ENCODE results near the gene ZNF837.
"Not testable (repeated sequence)": the region's sequence is repeated elsewhere in the genome, so short reads cannot be mapped to it uniquely, and the experiment has no call there.

ZNF837 gene

DNA sequence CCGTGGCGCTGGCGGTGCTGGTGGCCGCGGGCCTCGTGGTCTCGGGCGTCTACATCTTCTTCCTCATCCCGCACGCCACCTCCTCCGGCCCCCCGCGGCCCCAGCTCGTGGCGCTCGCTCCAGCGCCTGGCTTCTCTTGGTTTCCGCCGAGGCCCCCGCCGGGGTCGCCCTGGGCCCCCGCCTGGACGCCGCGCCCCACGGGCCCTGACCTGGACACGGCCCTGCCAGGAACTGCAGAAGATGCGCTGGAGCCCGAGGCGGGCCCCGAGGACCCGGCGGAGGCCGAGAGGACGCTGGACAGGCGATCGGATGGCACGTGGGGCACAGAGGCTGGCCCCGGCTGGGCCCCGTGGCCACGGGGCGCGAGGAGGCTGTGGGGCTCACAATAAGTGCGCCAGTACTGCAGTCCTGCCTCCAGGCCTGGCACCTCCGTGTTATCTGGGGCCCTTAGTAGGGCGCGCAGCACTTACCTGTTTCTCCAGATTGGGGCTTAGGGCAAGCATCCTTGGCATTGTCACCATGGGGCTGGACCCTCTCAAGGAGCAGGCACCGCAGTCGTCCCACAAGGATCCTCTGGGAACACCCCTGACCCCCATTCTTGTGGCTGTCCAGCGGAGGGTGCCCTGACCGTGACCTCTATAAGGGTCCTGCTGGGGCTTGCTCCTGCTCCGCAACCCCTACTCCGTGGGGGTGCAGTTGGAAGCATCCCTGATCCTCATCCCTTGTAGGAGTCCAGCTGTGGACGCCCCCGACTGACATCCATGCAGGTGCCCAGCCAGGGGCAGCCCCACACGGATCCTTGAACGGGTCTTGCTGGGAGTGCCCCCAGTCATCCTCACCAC, 16.1 kb upstream of the ZNF837 start:
- DNase-seq (ENCODE audit: low read depth in 2 of 2) = no peak

DNA sequence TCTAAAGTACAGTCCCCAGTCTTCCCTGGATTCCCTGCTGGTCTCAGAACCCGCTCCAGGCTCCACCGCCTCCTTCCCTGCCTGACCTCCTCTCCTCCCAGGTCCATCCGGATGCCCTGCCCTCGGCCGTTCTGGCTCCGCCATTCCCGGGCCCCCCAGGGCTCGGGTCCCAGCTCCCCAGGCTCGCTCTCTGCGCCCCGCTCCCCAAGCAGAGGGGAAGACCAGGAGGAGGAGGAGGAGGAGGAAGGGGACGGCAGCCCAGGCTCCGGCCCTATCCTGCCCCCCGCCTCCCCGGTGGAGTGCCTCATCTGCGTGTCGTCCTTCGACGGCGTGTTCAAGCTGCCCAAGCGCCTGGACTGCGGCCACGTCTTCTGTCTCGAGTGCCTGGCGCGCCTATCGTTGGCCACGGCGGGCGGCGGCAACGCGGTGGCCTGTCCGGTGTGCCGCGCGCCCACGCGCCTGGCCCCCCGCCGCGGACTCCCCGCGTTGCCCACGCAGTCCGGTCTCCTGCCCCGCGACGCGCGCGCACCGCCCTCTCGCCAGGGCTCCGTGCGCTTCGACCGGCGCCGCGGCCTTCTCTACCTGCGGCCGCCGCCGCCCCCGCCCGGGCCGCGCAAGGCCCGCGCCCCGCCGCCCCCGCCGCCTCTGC, 15.3 kb upstream of the ZNF837 start:
- no peak for DNase-seq (ENCODE audit: low read depth in 2 of 2)

DNA sequence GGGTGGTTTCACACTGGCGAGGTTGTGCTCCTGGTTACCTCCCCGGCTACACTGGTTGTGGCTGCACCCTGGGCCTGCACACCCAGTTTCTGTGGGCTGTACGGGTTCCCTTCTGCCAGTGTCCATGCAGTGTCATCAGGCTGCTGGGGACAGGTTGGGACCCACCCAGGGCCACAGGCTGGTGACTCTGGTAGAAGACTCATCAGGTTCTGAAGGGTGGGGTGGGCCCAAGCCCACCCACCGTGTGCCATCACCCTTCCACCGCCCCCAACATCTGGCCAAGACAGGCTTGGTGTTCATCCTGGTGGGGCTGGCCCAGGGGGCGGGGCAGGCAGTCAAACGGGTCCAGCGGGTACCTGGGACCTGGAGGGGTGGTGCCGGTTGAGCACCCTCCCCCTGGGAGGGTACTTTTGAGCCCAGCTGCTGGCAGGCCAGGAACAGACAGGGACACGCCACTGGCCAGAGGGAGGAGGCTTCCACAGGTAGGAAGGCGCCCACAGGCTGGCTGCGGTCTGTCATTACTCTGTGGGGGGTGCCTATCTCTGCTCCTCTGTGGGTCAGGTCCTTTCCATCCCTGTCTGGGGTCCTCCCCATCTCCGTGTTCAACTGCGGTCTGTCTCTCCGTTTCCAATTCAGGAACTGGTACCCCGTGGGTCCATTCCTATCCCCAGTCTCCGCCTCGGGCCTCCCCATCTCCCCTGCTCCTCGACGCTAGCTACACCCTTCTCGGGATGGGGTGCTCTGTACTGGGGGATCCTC, 14.6 kb upstream of the ZNF837 start, which contains the start of gene RNF225:
Gene RNF225, plus strand, starts transcription at position 437 of the 759 bp plus-strand sequence. CDS start 434 bp downstream, outside the sequence.
- DNase-seq (ENCODE audit: low read depth in 2 of 2) = no peak

DNA sequence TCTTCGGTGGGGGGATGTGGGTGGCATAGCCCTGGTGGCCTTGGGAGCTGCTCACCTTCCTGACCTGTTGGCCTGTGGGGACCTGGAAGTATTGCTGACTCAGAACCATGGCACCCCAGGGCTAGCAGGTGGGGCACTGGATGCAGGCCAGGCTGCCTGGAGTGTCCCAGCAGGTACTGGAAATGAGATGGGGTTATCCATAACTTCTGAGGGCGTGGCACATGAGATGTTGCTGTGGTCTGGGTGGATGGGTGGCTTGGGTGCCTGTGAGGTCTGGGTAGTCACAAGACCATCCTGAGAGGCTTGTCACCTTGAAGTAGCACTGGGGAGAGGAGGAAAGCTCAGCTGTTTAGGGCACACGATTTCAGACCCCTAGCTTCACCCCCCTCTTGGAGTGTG, 14.0 kb upstream of the ZNF837 start:
- no peak for DNase-seq (ENCODE audit: low read depth in 2 of 2)

DNA sequence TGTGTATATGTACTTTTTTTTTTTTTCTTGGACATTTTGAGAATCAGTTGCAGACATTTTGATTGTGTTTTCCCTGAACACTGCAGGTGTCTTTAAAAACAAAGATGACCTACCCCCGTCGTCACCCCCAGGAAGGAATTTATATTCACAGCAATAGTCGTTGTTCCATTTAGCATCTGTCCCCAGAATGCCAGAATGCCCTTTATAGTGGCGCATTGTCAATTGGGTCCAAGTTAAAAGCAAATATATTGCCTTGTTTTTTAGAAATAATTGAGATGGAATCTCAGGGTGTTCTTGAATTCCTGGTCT, 12.8 kb upstream of the ZNF837 start:
- DNase-seq (ENCODE audit: low read depth in 2 of 2) = no peak

DNA sequence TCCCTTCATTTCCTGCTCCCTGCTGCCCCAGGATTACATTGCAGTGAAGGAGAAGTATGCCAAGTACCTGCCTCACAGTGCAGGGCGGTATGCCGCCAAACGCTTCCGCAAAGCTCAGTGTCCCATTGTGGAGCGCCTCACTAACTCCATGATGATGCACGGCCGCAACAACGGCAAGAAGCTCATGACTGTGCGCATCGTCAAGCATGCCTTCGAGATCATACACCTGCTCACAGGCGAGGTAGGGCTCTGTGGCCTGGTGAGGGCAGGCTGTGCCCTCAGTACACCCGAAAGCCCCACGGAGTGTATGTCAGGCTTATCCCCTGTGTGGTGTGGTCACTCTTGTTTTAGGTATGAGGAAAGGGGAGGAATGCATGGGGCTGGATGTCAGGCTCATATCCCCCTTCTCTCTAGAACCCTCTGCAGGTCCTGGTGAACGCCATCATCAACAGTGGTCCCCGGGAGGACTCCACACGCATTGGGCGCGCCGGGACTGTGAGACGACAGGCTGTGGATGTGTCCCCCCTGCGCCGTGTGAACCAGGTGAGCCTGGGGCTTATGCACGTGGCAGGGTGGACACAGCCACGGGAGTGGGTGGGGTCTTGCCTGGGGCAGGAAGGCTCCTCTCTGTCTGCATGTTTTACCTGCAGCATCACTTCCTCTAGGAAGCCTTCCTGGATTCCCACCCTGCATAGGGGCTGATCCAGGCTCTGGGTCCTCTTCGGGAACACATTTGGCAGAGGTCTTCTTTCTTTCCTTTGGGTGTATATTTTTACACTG, 12.3 kb upstream of the ZNF837 start:
- DNase-seq (ENCODE audit: low read depth in 2 of 2) = no peak

DNA sequence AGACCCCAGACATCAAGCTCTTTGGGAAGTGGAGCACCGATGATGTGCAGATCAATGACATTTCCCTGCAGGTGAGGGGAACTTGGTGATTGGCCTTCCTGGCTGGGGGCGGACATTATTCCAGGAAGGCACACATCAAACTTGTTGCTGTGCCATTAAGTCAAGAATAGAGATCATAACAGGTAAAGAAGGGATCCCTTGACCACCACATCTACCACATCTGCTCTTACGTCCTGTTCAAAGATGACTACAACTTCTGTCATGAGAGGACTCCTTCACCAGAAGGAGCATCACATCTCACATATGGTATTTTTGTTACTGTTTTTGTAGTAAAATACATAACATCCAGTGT, 7.3 kb upstream of the ZNF837 start:
- no peak for DNase-seq (ENCODE audit: low read depth in 2 of 2)

DNA sequence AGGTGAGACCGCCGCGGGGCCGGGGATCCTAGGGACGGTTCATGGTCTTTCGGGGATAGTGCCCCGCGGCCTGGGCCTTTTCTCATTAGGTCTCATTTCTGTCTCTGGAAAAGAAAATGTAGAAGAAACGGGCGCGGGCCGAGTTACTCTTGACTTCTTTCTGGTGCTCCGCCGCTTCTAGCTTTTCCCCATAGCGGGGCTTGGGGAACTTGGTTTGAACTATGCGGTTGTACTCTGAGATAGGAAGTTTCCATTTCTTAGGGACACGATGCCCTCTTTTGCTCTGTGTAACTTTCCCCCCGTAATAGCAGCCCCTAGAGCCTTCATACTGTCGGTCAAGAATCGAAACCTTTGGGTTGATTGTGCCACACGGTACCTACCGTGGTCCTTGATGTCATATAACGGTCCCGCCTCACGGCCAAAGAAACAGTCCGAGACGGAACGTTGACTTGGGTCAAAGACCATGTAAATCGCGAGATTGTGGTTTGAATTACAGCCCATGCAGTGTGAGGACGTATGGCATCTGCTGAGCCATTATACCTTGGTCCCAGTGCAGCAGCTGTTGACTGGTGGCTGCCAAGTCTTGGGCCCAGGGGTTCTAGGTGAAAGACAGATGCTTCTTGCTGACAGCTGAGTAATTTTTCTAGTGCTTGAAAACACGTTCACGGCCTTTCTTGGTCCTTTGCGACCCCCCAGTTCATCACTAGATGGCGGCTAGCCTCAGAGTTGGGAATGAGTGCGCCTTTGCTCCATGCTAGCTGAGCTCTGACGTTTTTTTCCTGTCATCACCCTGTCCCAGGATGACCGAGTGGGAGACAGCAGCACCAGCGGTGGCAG, 6.7 kb upstream of the ZNF837 start:
- no peak for DNase-seq (ENCODE audit: low read depth in 2 of 2)

DNA sequence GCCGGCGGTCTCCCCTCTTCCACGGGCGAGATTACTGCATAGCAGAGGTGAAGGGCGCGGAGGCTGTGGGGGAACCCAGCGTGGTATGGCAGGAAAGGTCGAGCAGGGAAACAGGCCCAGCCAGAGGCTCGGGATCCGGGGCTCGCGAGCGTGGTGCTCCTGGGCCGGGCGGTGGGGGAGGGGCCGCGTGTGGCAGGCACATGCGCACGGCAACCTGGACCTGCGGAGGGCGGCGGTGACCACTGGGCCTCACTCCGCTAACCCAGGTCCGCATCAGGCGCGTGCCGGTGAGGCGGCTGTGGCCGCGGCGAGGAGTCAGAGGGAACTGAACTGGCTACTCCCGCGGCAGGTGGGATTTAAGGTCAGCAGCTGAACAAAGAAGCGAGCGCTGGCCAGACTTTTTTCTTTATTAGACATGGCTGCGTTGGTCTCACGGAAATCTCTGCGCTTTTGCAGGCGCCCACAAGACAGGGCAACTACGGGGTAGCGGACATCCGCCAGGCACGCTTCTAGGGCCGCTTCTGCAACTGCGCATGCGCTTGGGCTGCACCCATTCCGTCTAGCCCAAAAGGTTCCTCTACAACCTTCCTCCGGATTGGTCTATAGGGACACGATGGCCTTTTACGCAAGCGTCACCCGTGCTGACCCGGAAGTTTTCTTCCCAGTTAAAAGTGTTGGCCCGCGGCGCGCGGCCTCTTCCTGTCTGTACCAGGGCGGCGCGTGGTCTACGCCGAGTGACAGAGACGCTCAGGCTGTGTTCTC, 5.9 kb upstream of the ZNF837 start, which contains the start of gene RPS5:
Gene RPS5, plus strand, starts transcription at position 694 of the 762 bp plus-strand sequence. CDS start 869 bp downstream, outside the sequence.
- peak; percentile 86 to 91 for DNase-seq (ENCODE audit: low read depth in 2 of 2)

DNA sequence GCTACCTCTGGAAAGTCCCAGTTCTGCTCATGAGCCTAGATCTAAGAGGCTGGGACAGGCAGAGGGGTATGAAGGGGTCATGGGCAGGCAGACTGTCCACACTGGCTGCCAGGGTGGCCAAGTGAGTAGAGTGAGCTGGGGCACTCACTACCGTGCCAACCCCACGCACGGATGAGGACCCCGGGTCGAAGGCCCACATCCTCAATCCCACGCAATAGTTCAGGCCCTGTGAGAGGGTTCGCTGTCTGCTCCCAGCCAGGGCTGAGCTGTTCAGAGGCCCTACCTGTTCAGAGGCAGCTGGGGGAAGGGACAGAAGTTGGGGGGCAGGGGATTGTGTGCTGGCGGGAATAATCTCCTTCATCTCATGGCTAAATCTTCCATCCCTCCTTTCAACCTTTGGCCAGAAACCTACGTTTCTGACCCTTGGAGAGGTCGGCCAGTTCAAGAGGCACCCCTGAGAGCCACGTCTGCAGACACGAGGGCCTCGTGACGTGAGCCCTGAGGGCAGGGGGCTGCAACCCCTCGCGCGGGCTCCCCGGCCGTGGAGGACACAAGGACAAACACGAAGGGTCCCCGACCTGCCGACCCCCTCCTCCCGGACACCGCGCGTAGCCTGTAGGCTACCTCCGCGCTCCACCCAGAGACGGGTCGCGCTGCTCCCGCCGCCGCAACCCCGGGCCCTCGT, 5.2 kb upstream of the ZNF837 start:
- DNase-seq (ENCODE audit: low read depth in 2 of 2) = no peak

DNA sequence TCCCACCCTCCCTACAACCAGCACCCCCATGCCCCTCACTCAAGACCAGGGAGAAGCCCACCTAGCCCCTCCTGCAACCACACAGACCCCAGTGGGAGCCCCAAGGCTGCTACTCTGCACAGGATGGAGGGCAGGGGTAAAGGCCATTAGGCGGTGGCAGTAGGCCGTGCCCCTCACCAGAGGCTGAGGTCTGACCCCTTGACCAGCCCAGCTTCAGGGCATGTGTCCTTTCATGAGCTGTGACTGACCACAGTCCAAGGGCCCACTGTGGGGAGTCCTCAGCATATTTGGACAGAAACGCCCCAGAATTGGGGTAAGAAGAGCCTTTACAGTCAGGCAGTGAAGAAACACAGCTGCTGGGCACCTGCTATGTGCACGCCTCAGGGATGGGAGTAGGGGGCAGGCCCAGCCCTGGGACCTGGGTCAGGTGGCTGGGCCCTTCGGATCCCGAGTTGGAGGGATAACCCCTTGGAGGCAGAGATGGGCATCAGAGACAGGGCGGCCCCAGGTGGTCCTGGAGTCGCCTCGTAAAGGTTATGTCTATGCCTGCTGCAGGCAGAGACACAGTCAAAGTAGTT, 4.6 kb upstream of the ZNF837 start:
- DNase-seq (ENCODE audit: low read depth in 2 of 2) = no peak

DNA sequence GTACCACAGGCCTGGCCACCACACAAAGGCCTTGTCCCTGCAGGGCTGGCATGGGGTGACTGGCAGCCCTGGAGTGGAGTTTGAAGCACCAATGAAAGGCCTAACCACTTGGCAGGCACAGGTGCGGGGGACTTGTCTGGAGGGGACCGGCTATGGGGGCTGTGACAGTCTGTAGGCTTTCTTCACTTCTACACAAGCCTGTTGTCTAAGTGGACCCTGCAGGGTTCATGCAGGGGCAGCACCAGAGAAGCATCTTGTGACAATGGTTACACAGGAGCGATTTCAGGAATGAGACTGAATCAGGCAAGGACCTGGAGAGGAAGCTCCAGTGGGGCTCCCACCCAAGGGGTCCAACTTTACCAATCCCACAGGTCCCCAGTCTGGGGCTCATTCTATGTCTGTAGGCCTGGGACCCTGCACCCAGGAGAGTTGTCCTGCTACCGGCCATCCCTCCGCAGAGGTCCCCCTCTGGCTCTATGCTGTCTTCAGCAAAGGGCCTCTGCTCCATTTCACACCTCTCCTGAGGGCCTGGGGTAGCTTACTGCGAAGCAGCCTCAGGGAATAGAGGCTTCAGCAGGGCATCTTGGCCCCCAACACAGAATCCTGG, 2.3 kb upstream of the ZNF837 start:
- no peak for DNase-seq (ENCODE audit: low read depth in 2 of 2)

DNA sequence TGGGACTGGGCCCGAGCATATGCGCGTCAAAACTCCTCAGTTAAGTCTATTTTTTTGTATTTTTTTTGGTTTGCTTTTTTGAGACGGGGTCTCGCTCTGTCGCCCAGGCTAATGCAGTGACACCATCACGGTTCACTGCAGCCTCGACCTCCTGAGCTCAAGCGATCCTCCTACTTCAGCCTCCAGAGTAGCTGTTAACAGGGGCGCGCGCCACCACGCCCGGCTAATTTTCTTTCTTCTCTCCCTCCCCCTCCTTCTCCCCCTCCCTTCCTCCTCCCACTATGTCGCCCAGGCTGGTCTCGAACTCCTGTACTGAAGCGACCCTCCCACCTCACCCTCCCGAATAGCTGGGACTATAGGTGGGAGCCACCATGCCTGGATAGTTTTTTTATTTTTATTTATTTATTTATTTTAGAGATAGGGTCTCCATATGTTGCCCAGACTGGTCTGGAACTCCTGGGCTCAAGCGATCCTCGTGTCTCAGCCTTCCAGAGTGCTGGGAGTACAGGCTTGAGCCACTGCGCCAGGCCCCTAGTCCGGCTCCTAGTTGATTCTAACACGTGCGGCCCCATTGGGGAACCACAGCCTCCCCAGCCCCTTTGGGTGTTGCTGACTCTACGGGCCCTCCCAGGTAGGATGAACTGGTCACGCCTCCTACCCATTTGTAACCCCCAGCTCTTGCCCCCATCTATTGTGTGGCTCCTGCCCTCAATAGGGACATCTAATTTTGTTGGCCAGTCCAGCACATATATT, 806 bp upstream of the ZNF837 start:
- DNase-seq (ENCODE audit: low read depth in 2 of 2) = no peak

DNA sequence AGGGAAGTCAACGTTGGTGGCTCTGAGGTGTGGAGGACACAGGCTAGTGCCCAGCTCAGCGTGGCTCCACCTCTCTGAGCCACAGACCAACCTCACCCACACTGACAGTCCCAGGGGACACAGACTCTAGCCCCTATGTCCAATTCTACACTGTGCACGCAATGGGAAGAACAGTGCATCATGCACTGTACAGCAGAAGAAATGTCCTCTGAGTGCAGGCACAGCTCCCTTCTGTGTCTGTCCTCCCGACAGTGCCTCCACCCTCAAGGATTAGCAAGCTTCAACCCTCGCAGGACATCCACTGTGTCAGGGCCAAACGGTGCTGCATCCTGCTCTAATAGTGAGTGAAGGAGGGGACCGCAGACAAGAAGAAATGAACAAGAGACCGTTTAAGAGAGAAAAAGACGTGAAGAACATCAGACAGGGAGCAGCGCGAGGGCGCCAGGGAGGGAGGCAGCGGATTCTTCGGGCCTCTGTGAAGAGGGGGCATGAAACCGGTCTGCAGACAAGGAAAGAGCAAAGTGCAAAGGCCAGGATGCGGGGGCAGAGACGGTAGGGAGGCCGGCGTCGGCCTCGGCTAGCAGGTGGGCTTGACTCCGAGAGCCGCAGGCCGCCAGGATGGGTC, 681 bp downstream of the ZNF837 start:
- no peak for DNase-seq (ENCODE audit: low read depth in 2 of 2)

DNA sequence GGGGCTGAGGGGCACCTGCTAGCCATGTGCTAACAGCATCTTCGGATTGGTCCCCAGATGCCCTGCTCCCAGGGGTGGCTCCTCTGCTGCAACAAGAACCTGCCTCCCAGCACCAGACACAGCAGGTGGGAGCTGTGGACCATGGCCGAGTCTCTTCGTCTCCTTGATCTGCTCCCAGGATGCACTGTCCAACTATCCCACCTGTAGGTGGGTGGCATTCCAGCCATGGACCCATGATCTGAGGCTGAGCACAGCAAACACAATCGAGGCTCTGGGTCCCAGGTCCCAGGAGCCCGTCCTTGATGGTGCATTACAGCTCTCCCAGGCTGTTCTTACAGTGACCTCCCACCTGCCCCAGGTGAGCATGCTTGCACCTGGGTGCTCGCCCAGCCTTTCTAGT, 1.6 kb downstream of the ZNF837 start:
- DNase-seq (ENCODE audit: low read depth in 2 of 2) = no peak

DNA sequence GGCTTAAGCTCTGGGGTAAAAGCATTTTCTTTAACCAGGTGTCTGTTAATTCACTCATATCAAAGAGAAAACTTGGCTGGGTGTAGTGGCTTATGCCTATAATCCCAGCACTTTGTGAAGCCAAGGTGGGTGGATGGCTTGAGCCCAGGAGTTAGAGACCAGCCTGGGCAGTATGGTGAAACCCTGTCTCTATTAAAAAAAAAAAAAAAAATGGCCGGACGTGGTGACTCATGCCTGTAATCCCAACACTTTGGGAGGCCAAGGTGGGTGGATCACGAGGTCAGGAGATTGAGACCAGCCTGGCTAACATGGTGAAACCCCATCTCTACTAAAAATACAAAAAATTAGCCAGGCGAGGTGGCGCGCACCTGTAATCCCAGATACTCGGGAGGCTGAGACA, 4.1 kb downstream of the ZNF837 start:
- DNase-seq (ENCODE audit: low read depth in 2 of 2) = not testable (repeated sequence)

DNA sequence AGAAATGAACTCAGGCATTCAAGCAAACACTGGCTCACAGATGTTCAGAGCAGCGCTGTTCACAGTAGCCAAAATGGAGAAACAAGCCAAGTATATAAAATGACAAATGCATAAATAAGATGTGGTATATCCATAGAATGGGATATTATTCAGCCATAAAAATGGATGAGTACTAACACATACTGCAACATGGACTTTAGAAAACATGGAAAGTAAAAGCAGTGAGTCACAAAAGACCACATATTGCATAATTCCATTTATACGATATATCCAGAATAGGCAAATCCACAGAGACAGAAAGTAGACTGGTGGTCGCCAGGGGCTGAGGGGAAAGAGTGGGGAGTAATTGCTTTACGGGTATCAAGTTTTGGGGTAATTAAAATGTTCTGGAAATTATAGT, 6.6 kb downstream of the ZNF837 start:
- no peak for DNase-seq (ENCODE audit: low read depth in 2 of 2)

Data from stimulated activated CD8-positive, alpha-beta memory T cell treated with anti-CD3 and anti-CD28 coated beads, Interleukin-7, amount 100 ng/mL, for 1 hour (primary cell).